DOHH2 (cell line): Measurements from ENCODE around the gene BASP1.

ENCODE experiments used
- H3F3A ChIP-seq: fragments of 200-600 bp; sonication (generic), shearing (Covaris generic); 2 replicates; pipeline ENCODE4 v1.6.0; 2016; ENCODE audit warnings: antibody characterized with exemption, mild to moderate bottlenecking; ENCODE audit not compliant: control insufficient read depth, insufficient read depth
- H3K27ac ChIP-seq: fragments of 200-600 bp; sonication (generic); 2 replicates; pipeline ENCODE4 v1.5.1; 2014; ENCODE audit warnings: low read depth, mild to moderate bottlenecking, low read length, moderate library complexity
- H3K27me3 ChIP-seq: fragments of 200-600 bp; sonication (generic); 2 replicates; pipeline ENCODE4 v1.6.1; 2014; ENCODE audit warnings: mild to moderate bottlenecking, low read length, mixed read lengths; ENCODE audit not compliant: control insufficient read depth
- H3K36me3 ChIP-seq: fragments of 200-600 bp; sonication (generic); 2 replicates; pipeline ENCODE4 v1.6.1; 2014; ENCODE audit warnings: mild to moderate bottlenecking, low read length, moderate library complexity, mixed read lengths; ENCODE audit not compliant: control insufficient read depth
- H3K4me1 ChIP-seq: fragments of 200-600 bp; sonication (generic); 2 replicates; pipeline ENCODE4 v1.6.1; 2014; ENCODE audit warnings: mild to moderate bottlenecking, low read length, mixed read lengths; ENCODE audit not compliant: control insufficient read depth
- H3K4me2 ChIP-seq: fragments of 200-600 bp; sonication (generic); 2 replicates; pipeline ENCODE4 v1.6.0; 2014; ENCODE audit warnings: mild to moderate bottlenecking, low read length, moderate library complexity
- H3K4me3 ChIP-seq: fragments of 200-600 bp; sonication (generic); 2 replicates; pipeline ENCODE4 v1.5.1; 2014; ENCODE audit warnings: mild to moderate bottlenecking, low read length, mixed read lengths
- H3K79me2 ChIP-seq: fragments of 200-600 bp; sonication (generic); 2 replicates; pipeline ENCODE4 v1.6.1; 2014; ENCODE audit warnings: mild to moderate bottlenecking, low read length, mixed read lengths; ENCODE audit not compliant: control insufficient read depth
- H3K9me2 ChIP-seq: fragments of 200-600 bp; sonication (generic); replicated peaks from 2 replicates; pipeline ENCODE4 v1.6.1; 2014; ENCODE audit warnings: mild to moderate bottlenecking, low read length, mixed read lengths; ENCODE audit not compliant: control insufficient read depth
- H3K9me3 ChIP-seq: fragments of 200-600 bp; sonication (generic); 2 replicates; pipeline ENCODE4 v1.6.1; 2014; ENCODE audit warnings: antibody characterized with exemption, low read length, mixed read lengths; ENCODE audit not compliant: control insufficient read depth, insufficient read depth
- H4K20me1 ChIP-seq: fragments of 200-600 bp; sonication (generic); 2 replicates; pipeline ENCODE4 v1.6.0; 2014; ENCODE audit warnings: low read depth, mild to moderate bottlenecking, antibody characterized with exemption, low read length, moderate library complexity; ENCODE audit not compliant: control insufficient read depth, insufficient read depth
- EZH2phosphoT487 ChIP-seq: fragments of 200-600 bp; sonication (generic); IDR thresholded peaks from 2 replicates; pipeline ENCODE4 v1.6.1; 2017; ENCODE audit warnings: borderline replicate concordance, mild to moderate bottlenecking, antibody characterized with exemption, low read length, moderate library complexity, mixed read lengths
- TF ChIP-seq, protein P1 (sequence below): fragments of 200-600 bp; sonication (generic); IDR thresholded peaks from one replicate; pipeline ENCODE4 v1.5.1; 2014; ENCODE audit warnings: antibody characterized with exemption, mild to moderate bottlenecking, low read depth, low read length; ENCODE audit not compliant: poor library complexity, severe bottlenecking

Gene BASP1

DNA sequence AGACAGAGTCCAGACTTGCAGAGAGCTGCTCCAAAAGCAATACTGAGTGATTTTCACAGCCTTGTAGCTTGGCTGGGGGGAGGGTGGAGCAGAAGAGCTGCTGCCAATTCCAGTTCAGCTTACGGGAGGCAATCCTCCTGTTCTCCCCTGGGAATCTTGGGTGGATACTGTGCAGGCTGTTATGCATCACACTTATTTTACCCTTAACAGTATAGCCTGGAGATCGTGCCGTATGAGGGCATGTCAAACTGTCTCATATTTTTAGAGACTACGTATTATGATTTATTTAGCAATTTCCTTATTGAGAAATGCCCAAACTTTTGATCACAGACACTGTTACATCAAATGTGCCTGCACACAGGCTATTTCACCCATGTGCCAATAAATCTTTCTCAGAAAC is 85.2 kb downstream of the BASP1 start:
- H3K4me3 ChIP-seq = no peak overlapping the region
- H3K79me2 ChIP-seq = no peaks in the 10 kb centered on the region
- no peaks in the 10 kb centered on the region for H3K36me3 ChIP-seq
- no peaks in the 10 kb centered on the region for H3K4me1 ChIP-seq
- H3K9me2 ChIP-seq = no peaks in the 10 kb centered on the region
- no peaks in the 10 kb centered on the region for H3K9me3 ChIP-seq
- no peaks in the 10 kb centered on the region for H3F3A ChIP-seq
- no peak overlapping the region for H3K27ac ChIP-seq
- H3K4me2 ChIP-seq = no peak overlapping the region
- H4K20me1 ChIP-seq = no peaks in the 10 kb centered on the region
- no peaks in the 10 kb centered on the region for H3K27me3 ChIP-seq
- TF ChIP-seq, protein P1, sequence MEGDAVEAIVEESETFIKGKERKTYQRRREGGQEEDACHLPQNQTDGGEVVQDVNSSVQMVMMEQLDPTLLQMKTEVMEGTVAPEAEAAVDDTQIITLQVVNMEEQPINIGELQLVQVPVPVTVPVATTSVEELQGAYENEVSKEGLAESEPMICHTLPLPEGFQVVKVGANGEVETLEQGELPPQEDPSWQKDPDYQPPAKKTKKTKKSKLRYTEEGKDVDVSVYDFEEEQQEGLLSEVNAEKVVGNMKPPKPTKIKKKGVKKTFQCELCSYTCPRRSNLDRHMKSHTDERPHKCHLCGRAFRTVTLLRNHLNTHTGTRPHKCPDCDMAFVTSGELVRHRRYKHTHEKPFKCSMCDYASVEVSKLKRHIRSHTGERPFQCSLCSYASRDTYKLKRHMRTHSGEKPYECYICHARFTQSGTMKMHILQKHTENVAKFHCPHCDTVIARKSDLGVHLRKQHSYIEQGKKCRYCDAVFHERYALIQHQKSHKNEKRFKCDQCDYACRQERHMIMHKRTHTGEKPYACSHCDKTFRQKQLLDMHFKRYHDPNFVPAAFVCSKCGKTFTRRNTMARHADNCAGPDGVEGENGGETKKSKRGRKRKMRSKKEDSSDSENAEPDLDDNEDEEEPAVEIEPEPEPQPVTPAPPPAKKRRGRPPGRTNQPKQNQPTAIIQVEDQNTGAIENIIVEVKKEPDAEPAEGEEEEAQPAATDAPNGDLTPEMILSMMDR = no peak
- no peak for TF ChIP-seq EZH2phosphoT487

DNA sequence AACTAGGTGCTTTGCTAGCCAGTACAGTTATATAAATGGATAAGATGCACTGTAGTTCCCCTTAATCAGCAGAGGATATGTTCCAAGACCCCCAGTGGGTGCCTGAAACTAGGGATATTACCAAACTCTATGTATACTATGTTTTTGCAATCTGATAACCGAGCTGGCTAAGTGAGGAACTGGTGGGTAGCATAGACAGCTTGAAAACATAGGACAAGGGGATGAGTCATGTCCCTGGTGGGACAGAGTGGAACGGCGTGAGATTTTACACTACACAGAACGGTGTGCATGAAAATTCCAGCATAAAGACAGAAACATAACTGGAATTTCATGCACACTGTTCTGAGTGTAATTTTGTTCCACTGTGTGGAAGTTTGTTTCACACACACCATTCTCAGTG is 86.9 kb downstream of the BASP1 start:
- Histone ChIP-seq H3F3A (no peaks in the 10 kb centered on the region), H3K79me2 (no peaks in the 10 kb centered on the region), H3K4me3 (no peak overlapping the region), H4K20me1 (no peaks in the 10 kb centered on the region), H3K4me1 (no peaks in the 10 kb centered on the region), H3K36me3 (no peaks in the 10 kb centered on the region), H3K9me3 (no peaks in the 10 kb centered on the region), H3K27ac (no peak overlapping the region), H3K4me2 (no peak overlapping the region), H3K9me2 (no peaks in the 10 kb centered on the region), H3K27me3 (no peaks in the 10 kb centered on the region)
- no peak for TF ChIP-seq EZH2phosphoT487
- TF ChIP-seq, protein P1 = no peak

DNA sequence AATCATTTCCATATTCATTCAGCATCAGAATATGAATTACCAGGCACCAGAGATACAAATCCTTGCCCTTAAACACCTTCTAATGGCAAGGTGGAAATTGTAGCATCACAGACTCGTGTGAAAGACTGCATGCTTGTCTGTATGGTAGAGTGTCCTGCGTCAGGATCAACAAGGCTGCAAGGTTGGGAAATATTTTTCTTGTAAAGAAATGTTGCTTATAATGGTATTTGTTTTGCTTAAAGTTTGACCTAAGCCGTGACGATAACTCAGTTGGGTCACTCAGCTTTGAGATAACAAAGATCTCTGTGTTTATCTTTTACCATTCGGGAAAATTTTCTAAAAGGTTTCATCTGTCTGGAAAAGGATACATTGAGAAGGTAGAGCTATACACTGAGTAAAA is 87.6 kb downstream of the BASP1 start:
- no peaks in the 10 kb centered on the region for H3K4me1 ChIP-seq
- no peaks in the 10 kb centered on the region for H3K27me3 ChIP-seq
- no peaks in the 10 kb centered on the region for H3F3A ChIP-seq
- H3K9me2 ChIP-seq = no peaks in the 10 kb centered on the region
- no peak overlapping the region for H3K4me3 ChIP-seq
- TF ChIP-seq, protein P1 = no peak
- no peak for TF ChIP-seq EZH2phosphoT487
- H4K20me1 ChIP-seq = no peaks in the 10 kb centered on the region
- H3K27ac ChIP-seq = no peak overlapping the region
- H3K9me3 ChIP-seq = no peaks in the 10 kb centered on the region
- H3K36me3 ChIP-seq = no peaks in the 10 kb centered on the region
- no peaks in the 10 kb centered on the region for H3K79me2 ChIP-seq
- no peak overlapping the region for H3K4me2 ChIP-seq
